ENCODE measurements around the gene NXF1.

- TF ChIP-seq CTCF (IDR thresholded peaks at IDR 0.05; ENCODE audit: low read depth, low read length, missing input control) (no peak), HNF4G (IDR thresholded peaks at IDR 0.05) (no peak), YY1 (IDR thresholded peaks at IDR 0.05) (no peak), RAD21 (IDR thresholded peaks at IDR 0.05) (no peak), MAX (IDR thresholded peaks at IDR 0.05) (no peak), SP1 (IDR thresholded peaks at IDR 0.05) (no peak)
These were observed 6.4 kb upstream of the NXF1 start for GRCh38 chr11:62811659-62812058.

All from liver (tissue), 3 donors.